Measurements from ENCODE around the gene EIF2B4. TPM values are rescaled to one million over a fixed set of nuclear protein-coding genes. Genes with fewer than 3 reads are reported as not detected.

EIF2B4 gene
- total and polyA plus RNA-seq, 2 experiments from 2014 or later, result 51.4 to 64.0 TPM

DNA sequence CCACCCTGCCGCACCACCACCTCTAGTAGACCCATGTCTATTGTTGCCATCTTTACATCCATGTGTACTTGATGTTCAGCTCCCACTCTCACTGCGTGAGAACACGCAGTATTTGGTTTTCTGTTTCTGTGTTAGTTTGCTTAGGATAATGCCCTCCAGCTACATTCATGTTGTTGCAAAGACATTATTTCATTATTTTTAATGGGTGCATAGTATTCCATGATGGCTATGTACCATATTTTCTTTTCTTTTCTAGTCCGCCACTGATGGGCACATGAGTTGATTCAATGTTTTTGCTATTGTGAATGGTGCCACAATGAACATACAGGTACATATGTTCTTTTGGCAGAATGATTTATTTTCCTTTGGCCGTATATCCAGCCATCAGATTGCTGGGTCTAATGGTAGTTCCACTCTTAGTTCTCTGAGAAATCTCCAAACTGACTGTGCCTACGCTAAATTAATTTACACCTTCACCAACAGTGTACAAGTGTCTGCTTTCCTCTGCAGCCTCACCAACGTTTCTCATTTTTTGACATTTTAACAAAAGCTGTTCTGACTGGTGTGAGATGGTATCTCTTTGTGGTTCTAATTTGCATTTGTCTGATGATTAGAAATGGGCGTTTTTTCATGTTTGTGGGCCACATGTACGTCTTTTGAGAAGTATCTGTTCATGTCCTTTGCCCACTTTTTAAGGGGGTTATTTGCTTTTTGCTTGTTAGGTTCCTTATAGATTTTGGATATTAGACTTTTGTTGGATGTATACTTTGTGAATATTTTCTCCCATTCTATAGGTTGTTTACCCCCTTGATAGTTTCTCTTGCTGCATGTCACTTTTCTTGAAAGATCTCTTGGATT lies 20.9 kb upstream of the EIF2B4 start:
- no peak overlapping the region for H3K4me3 Mint-ChIP-seq
- Histone ChIP-seq H3K36me3 (ENCODE audit: insufficient read depth) (peaks cover 4% of the 10 kb centered on the region), H3K4me1 (ENCODE audit: insufficient read depth) (no peaks in the 10 kb centered on the region), H3K4me3 (no peak overlapping the region), H3K9me2 (ENCODE audit: insufficient read depth) (no peaks in the 10 kb centered on the region), H2AFZ (no peak overlapping the region), H4K20me1 (replicated peaks; ENCODE audit: insufficient read depth) (peaks cover 56% of the 10 kb centered on the region), H3K4me2 (no peak overlapping the region), H3K27me3 (ENCODE audit: insufficient read depth) (no peaks in the 10 kb centered on the region), H3K27ac (ENCODE audit: low read depth) (no peak overlapping the region), H3K79me2 (replicated peaks; ENCODE audit: insufficient read depth) (peaks cover 93% of the 10 kb centered on the region), H3F3A (replicated peaks; ENCODE audit: low read depth) (no peaks in the 10 kb centered on the region; the same call in 1 of the 2 replicates)
- TF ChIP-seq EZH2 (IDR thresholded peaks at IDR 0.05; ENCODE audit: low read depth, unreplicated experiment), result no peak
- no peak for TF ChIP-seq ZNF331 (CRISPR knock-in tag; IDR thresholded peaks at IDR 0.05; ENCODE audit: low read depth)
- no peak for TF ChIP-seq EZH2phosphoT487 (IDR thresholded peaks at IDR 0.05; ENCODE audit: unreplicated experiment)
- no peak for TF ChIP-seq STAT1 (IDR thresholded peaks at IDR 0.05; ENCODE audit: unreplicated experiment)
- no peak for TF ChIP-seq NANOG (IDR thresholded peaks at IDR 0.05; ENCODE audit: borderline replicate concordance)
- TF ChIP-seq POLR2AphosphoS5 (IDR thresholded peaks at IDR 0.05; ENCODE audit: low read depth), result no peak
- TF ChIP-seq ZNF114 (CRISPR knock-in tag; IDR thresholded peaks at IDR 0.05), result no peak
- TF ChIP-seq, protein P1, sequence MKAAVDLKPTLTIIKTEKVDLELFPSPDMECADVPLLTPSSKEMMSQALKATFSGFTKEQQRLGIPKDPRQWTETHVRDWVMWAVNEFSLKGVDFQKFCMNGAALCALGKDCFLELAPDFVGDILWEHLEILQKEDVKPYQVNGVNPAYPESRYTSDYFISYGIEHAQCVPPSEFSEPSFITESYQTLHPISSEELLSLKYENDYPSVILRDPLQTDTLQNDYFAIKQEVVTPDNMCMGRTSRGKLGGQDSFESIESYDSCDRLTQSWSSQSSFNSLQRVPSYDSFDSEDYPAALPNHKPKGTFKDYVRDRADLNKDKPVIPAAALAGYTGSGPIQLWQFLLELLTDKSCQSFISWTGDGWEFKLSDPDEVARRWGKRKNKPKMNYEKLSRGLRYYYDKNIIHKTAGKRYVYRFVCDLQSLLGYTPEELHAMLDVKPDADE (IDR thresholded peaks at IDR 0.05), result no peak
- no peaks in the 10 kb centered on the region for H3K9me3 Mint-ChIP-seq
- ATAC-seq (no peak), DNase-seq (ENCODE audit: low spot score) (no peak)
- no peaks in the 10 kb centered on the region for H3K27me3 Mint-ChIP-seq (ENCODE audit: insufficient read depth, low read depth, poor library complexity)
- H3K4me1 Mint-ChIP-seq, result no peaks in the 10 kb centered on the region
- peaks cover 37% of the 10 kb centered on the region for H3K36me3 Mint-ChIP-seq (ENCODE audit: low read depth)
- no peak overlapping the region for H3K27ac Mint-ChIP-seq

DNA sequence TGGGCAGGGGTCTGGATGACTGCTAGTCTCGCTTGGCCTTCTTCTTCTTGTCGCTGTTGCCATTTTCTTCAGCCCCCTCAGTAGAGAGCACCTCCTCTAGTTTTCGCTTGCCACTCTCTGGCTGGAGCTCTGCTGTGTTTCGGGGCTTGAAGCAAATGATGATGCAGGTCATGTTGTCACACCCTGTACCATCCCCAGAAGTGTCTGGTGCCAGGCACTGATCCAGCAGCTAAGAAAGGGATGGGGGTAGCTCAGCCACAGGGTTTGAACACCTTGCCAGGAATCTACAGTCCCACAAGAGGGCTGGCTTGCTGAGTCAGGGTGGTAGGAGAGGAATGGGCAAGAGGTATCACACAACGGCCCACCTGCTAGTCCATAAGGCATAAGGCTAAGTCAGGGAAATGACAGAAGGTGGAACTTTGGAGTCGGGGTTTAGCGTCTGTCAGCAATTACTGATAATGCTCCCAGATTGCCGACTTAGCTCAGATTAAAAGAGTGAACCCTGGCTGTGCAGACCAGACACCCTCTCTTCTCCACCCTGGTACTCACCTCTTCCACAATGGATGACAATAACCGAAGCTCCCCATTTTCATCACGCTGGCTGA lies 11.5 kb upstream of the EIF2B4 start:
- H3K27me3 Mint-ChIP-seq (ENCODE audit: insufficient read depth, low read depth, poor library complexity), result peaks cover 24% of the 10 kb centered on the region
- peak overlapping the region; percentile 74 for H3K4me2 ChIP-seq
- H3K36me3 Mint-ChIP-seq (ENCODE audit: low read depth), result peaks cover 76% of the 10 kb centered on the region
- peak overlapping the region; percentile 90 for H3K4me3 Mint-ChIP-seq
- H3K4me1 ChIP-seq (ENCODE audit: insufficient read depth), result peaks cover 7% of the 10 kb centered on the region
- peaks cover 14% of the 10 kb centered on the region for H3K79me2 ChIP-seq (replicated peaks; ENCODE audit: insufficient read depth)
- H3K9me2 ChIP-seq (ENCODE audit: insufficient read depth), result no peaks in the 10 kb centered on the region
- H3K27ac Mint-ChIP-seq, result peak overlapping the region; percentile 100
- no peaks in the 10 kb centered on the region for H3K9me3 Mint-ChIP-seq
- H3K27ac ChIP-seq (ENCODE audit: low read depth), result peak overlapping the region; percentile 99
- H3K27me3 ChIP-seq (ENCODE audit: insufficient read depth), result no peaks in the 10 kb centered on the region
- H3K4me1 Mint-ChIP-seq, result peaks cover 17% of the 10 kb centered on the region
- H3K36me3 ChIP-seq (ENCODE audit: insufficient read depth), result peaks cover 51% of the 10 kb centered on the region
- ATAC-seq, result no peak
- H2AFZ ChIP-seq, result no peak overlapping the region
- H3K4me3 ChIP-seq, result peak overlapping the region; percentile 99
- no peak for DNase-seq (ENCODE audit: low spot score)
- H4K20me1 ChIP-seq (replicated peaks; ENCODE audit: insufficient read depth), result peaks cover 9% of the 10 kb centered on the region
- H3F3A ChIP-seq (replicated peaks; ENCODE audit: low read depth), result peaks cover 47% of the 10 kb centered on the region
- TF ChIP-seq, protein P2, sequence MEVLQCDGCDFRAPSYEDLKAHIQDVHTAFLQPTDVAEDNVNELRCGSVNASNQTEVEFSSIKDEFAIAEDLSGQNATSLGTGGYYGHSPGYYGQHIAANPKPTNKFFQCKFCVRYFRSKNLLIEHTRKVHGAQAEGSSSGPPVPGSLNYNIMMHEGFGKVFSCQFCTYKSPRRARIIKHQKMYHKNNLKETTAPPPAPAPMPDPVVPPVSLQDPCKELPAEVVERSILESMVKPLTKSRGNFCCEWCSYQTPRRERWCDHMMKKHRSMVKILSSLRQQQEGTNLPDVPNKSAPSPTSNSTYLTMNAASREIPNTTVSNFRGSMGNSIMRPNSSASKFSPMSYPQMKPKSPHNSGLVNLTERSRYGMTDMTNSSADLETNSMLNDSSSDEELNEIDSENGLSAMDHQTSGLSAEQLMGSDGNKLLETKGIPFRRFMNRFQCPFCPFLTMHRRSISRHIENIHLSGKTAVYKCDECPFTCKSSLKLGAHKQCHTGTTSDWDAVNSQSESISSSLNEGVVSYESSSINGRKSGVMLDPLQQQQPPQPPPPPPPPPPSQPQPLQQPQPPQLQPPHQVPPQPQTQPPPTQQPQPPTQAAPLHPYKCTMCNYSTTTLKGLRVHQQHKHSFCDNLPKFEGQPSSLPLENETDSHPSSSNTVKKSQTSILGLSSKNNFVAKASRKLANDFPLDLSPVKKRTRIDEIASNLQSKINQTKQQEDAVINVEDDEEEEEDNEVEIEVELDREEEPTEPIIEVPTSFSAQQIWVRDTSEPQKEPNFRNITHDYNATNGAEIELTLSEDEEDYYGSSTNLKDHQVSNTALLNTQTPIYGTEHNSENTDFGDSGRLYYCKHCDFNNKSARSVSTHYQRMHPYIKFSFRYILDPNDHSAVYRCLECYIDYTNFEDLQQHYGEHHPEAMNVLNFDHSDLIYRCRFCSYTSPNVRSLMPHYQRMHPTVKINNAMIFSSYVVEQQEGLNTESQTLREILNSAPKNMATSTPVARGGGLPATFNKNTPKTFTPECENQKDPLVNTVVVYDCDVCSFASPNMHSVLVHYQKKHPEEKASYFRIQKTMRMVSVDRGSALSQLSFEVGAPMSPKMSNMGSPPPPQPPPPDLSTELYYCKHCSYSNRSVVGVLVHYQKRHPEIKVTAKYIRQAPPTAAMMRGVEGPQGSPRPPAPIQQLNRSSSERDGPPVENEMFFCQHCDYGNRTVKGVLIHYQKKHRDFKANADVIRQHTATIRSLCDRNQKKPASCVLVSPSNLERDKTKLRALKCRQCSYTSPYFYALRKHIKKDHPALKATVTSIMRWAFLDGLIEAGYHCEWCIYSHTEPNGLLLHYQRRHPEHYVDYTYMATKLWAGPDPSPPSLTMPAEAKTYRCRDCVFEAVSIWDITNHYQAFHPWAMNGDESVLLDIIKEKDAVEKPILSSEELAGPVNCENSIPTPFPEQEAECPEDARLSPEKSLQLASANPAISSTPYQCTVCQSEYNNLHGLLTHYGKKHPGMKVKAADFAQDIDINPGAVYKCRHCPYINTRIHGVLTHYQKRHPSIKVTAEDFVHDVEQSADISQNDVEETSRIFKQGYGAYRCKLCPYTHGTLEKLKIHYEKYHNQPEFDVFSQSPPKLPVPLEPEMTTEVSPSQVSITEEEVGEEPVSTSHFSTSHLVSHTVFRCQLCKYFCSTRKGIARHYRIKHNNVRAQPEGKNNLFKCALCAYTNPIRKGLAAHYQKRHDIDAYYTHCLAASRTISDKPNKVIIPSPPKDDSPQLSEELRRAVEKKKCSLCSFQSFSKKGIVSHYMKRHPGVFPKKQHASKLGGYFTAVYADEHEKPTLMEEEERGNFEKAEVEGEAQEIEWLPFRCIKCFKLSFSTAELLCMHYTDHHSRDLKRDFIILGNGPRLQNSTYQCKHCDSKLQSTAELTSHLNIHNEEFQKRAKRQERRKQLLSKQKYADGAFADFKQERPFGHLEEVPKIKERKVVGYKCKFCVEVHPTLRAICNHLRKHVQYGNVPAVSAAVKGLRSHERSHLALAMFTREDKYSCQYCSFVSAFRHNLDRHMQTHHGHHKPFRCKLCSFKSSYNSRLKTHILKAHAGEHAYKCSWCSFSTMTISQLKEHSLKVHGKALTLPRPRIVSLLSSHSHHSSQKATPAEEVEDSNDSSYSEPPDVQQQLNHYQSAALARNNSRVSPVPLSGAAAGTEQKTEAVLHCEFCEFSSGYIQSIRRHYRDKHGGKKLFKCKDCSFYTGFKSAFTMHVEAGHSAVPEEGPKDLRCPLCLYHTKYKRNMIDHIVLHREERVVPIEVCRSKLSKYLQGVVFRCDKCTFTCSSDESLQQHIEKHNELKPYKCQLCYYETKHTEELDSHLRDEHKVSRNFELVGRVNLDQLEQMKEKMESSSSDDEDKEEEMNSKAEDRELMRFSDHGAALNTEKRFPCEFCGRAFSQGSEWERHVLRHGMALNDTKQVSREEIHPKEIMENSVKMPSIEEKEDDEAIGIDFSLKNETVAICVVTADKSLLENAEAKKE (CRISPR knock-in tag; IDR thresholded peaks at IDR 0.05), result no peak
- TF ChIP-seq JUNB (IDR thresholded peaks at IDR 0.05; ENCODE audit: unreplicated experiment) (no peak), ZNF114 (CRISPR knock-in tag; IDR thresholded peaks at IDR 0.05) (no peak), CREB1 (CRISPR knock-in tag; IDR thresholded peaks at IDR 0.05; ENCODE audit: low read depth) (no peak), EZH2 (IDR thresholded peaks at IDR 0.05; ENCODE audit: low read depth, unreplicated experiment) (no peak)
- TF ChIP-seq, protein P3, sequence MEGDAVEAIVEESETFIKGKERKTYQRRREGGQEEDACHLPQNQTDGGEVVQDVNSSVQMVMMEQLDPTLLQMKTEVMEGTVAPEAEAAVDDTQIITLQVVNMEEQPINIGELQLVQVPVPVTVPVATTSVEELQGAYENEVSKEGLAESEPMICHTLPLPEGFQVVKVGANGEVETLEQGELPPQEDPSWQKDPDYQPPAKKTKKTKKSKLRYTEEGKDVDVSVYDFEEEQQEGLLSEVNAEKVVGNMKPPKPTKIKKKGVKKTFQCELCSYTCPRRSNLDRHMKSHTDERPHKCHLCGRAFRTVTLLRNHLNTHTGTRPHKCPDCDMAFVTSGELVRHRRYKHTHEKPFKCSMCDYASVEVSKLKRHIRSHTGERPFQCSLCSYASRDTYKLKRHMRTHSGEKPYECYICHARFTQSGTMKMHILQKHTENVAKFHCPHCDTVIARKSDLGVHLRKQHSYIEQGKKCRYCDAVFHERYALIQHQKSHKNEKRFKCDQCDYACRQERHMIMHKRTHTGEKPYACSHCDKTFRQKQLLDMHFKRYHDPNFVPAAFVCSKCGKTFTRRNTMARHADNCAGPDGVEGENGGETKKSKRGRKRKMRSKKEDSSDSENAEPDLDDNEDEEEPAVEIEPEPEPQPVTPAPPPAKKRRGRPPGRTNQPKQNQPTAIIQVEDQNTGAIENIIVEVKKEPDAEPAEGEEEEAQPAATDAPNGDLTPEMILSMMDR (conservative IDR thresholded peaks at IDR 0.05; ENCODE audit: low read depth in 2 of 2), result no peak

Data from GM23338 (cell line).